ENCODE measurements around the gene HOXC11.

The HOXC11 gene

DNA sequence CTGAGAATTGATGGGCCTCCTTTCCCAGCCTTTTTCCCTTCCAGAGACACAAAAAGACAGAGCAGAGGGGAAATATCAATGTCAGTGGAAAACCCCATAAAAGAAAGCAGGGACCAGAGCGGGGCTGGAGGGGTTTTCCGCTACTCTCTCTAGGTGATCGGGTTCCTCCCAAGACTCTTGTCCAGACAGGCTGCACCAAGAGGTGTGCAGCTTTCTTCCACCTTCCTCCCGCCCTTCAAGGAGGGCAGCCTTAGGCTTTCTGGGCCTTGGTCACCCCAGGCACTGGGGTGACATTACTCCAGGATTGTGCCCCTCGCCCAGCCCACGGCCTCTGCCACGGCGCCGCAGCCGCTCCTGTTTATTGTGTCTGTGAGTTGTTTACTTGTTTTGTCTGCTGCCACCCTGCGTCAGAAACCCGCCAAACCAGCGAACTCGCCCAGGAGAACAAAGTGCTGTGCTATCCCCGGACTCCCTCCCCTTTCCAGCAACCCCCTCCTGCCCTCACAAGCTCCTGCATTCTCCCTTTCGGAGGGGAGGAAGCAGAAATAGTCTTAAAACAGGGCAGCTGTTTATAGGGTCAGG, 48.6 kb downstream of the HOXC11 start:
- no peak for DNase-seq

DNA sequence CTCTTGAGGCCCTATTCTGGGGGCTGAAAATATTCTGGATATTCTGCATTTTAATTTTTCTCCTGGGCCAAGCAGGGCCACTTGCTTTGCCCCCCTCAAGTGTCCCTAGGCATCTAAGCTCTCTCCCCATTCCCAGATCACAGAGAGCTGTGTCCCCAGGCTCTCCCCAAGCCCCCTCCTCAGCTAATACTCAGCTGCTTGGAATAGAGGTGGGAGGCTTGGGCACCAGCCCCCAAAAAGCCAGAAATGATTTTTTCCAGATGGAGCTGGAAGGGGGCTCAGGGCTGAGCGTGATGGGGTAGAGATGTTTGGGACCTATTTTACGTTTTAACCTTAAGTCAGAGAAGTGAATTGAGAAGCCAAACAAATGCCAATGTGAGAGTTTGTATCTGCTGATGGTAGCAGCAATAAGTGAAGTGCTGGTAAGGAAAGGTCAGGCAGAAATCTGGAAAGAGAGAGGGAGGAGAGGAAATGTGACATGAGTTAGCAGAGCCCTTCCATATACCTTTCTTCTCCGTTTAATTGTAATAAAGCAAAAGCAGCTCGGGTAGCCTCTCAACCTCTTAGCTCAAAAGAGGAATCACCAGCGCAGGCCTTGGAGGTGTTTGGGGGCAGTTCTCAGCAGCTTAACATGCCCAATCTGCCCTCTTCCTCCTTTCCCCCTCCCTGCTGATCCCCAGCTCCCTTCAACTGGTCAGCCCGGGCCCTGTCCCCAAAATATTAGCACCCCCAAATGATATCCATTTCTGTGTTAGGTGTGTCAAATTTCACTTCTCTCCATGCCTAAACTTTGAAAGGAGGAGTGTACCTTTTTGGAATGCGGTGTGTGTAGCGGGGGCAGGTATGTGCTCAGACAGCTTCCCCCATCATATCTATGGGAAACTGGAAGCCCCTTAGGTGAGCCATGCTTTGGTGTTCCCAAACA, 50.3 kb downstream of the HOXC11 start:
- no peak for DNase-seq

DNA sequence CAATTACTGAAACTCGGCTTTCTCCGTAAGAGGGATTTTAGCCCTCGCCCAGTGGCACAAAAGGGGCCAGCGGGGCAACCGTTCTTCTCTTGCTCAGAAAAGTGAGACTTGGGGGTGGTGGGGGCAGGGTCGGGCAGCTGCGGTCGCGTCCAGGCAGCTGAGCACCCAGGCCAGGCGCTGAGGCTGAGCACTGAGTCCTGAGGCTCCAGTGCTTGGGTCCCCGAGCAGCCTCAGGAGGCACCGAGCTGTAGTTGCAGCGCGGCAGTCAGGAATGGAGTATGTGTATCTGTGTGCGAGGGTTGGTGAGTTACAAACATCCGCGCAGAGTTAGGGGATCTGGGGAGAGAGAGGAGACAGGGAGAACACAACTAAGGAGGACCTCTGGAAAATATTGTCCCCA, 51.2 kb downstream of the HOXC11 start:
- DNase-seq: no peak

DNA sequence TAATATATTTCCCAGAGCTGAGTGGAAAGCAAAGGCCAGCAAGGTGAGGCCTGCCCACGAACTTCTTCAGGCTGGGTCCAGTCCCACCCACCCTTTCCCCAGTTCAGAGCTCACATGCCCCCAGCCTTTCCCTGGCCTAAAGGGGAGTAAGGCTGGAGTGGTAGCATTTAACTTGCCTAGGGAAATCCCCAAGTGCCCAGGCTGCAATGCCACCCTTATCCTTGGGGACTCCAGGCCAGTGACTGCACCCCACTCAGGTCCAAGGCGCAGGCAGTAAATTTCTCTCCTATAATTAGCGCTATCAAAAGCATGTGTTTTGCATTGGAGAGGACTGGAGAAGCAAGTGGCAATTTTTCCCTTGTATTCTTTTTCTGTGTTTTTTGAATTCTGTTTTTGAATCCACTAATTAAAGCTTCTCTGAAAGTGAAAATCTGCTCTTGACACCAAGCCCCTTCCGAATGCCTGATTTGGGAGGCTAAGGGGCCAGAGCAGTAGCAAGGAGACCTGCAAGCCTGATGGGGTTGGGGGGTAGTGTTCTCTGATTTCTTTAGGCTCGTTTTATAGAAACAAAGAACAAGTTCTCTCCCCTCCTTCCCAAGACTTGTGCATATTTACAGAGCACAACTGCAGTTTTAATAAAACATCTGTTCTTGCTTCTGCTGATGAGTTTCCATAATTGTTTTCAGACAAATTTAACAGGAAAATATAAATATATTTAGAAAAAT, 51.8 kb downstream of the HOXC11 start:
- DNase-seq: no peak

- DNase-seq: no peak
Measured at GRCh38 chr12:54025499-54026405, 52.8 kb downstream of the HOXC11 start.

DNA sequence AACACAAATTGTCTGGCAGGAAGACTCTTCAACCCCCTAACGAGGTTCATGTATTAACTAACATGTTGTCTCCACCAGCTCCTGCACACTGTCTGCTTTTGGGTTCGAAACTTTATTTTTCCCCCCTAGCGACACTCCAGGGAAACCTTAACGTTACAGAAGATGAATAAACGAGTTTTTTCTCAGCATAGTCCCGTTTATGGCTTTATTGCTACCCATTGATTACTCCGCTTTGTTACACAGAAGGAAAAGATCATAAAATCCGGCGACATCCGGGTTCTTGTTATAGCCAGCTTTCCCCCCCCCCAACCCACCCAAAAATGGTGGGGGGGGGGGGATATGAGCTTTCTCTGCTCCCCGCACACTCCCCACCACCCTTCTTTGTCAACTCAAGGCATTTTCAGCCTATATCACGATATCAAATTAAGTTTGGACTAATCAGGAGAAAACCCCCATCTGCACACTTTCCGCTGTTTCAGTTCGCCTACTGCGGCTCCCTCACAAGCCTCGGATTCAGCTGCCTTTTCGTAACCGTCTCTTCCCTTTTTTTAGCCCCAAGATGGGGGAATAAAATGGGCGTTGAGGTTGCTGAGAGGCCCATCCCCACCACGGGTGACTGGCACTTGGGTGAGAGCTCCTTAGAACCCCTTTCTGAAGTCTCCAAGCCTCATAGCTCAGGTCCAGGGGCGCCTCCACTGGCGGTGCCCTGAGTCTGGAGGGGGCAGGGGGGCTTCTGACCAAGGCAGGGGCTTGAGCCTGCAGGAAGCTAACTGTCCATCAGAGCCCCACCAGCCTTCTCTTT, 53.9 kb downstream of the HOXC11 start:
- DNase-seq: no peak
